GM10266 (cell line): ENCODE results near the gene HOXA3.

Source experiments
- DNase-seq: peaks from one replicate; pipeline ENCODE4 v3.0.0; 2012; ENCODE audit errors: extremely low spot score
- TF ChIP-seq, protein P1 (sequence below): IDR thresholded peaks from 2 replicates; pipeline ENCODE4 v1.5.1; 2012; ENCODE audit warnings: mild to moderate bottlenecking, low read depth; ENCODE audit not compliant: control insufficient read depth, insufficient read depth; ENCODE audit errors: missing control alignments

Gene HOXA3

DNA sequence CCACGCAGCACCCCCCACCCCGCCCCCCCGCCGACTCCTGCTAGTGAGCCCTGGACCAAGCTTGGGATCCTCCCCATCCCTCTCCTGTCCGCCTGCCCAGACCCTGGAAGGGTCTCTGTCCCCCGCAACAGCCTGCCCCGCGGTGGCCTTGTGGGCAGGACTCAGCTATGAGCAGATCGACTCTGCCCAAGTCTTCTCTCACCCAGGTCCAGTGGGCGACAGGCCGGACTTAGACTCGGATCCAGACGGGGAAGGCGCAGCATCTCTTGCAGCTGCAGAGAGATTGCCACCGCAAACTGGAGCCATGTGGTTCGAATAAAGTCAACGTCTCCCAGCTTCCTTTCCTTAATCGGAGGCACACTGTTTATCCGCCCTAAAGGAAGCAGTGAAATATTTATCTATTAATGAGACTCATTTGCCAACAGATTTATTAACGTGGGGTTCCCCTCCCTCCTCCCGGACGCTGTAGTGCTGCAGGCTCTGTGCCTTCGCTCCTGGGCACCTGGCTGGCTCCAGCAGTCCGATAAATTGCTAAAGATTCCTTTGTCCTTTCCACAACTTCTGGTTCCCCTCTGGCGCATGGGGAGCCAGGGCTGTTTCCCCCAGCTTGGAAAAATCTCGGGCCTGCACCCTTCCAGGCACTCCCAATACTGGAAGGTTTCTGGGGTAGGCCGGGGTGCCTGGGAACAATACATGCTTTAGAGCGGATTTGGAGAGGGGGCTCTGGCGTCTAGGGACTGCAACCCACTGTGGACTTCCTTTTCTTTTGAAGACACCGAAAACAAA is 4.7 kb upstream of the HOXA3 start:
- TF ChIP-seq, protein P1, sequence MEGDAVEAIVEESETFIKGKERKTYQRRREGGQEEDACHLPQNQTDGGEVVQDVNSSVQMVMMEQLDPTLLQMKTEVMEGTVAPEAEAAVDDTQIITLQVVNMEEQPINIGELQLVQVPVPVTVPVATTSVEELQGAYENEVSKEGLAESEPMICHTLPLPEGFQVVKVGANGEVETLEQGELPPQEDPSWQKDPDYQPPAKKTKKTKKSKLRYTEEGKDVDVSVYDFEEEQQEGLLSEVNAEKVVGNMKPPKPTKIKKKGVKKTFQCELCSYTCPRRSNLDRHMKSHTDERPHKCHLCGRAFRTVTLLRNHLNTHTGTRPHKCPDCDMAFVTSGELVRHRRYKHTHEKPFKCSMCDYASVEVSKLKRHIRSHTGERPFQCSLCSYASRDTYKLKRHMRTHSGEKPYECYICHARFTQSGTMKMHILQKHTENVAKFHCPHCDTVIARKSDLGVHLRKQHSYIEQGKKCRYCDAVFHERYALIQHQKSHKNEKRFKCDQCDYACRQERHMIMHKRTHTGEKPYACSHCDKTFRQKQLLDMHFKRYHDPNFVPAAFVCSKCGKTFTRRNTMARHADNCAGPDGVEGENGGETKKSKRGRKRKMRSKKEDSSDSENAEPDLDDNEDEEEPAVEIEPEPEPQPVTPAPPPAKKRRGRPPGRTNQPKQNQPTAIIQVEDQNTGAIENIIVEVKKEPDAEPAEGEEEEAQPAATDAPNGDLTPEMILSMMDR: no peak
- no peak for DNase-seq

DNA sequence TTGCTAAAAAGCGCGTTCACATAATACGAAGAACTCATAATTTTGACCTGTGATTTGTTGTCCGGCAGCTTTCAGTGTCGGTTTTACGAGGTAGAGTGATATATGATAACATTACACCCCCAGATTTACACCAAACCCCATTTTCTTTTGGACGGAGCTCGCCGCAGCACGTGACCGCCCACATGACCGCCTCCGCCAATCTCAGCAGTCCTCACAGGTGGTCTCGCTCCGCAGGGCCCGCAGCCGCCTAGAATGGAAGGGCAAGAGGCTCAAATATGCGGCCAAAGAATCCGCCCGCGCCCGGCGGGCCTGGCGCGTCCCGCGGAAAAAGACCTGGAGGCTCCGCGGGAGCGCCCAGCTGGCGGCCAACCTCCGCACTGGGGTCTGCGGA is 4.1 kb upstream of the HOXA3 start, which contains the start of gene HOXA7:
Gene HOXA7 (minus strand): TSS at position 168 of the 391 bp plus-strand sequence. CDS start 130 bp downstream, at position 38.
- TF ChIP-seq, protein P1: no peak
- no peak for DNase-seq

DNA sequence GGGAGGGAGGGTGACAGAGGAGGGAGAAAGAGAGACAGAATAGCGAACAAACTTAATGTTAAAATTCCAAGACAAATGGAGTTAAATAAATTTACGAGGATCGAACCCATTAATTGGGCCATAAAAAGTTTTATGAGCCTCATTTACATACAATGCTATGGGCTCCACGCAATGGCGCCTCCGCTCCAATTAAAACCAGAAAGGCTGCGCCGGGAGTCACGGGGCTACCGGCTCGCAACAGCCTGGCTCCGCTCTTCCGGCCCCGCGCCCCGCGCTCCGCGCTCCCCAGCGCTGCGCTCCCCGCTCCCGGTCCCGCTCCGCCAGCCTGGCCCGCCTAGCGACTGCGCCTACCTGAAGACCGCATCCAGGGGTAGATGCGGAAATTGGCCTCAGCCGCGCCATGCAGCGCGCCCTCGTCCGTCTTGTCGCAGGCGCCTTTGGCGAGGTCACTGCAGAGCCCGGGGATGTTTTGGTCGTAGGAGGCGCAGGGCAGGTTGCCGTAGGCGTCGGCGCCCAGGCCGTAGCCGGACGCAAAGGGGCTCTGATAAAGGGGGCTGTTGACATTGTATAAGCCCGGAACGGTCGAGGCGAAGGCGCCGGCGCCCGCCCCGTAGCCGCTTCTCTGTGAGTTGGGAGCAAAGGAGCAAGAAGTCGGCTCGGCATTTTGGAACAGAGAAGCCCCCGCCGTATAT is 3.6 kb upstream of the HOXA3 start:
- TF ChIP-seq, protein P1: no peak

DNA sequence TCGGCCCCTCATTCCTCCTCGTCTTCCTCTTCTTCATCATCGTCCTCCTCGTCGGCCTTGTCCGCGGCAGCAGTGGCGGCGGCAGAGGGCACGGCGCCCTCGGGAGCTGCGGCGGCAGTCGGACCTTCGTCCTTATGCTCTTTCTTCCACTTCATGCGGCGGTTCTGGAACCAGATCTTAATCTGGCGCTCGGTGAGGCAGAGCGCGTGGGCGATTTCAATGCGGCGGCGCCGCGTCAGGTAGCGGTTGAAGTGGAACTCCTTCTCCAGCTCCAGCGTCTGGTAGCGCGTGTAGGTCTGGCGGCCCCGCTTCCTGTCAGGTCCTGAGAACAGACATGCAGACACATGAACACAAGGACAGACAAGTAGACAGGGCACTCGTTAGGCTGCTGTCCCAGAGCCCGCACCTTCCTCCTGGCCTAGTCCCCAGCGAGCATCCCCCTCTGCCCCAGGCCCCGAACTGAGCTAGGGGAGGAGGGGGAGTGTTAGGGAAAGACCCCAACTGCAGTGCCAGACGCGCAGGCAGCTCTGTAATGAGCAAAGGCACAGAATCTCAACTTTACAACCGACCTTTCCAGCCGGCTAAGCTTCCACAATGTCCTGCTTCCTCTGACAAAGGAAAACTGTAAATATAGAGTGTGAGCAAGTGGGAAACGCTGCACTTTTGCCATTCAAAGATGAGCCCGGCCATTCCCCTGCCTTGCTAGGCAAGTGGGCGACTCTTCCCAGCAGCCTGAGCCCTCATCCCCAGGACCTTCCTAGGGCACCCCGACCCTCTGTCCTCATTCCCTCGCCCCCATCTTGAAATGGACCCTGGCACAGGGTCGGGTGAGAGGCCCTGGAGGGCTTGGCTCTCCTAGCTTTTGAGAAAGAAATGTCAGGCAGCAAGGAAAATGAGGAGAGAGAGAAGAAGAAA is 2.8 kb upstream of the HOXA3 start:
- DNase-seq: no peak
- TF ChIP-seq, protein P1: no peak

More for the DNA sequence above, 3.6 kb upstream of the HOXA3 start:
- no peak for DNase-seq

DNA sequence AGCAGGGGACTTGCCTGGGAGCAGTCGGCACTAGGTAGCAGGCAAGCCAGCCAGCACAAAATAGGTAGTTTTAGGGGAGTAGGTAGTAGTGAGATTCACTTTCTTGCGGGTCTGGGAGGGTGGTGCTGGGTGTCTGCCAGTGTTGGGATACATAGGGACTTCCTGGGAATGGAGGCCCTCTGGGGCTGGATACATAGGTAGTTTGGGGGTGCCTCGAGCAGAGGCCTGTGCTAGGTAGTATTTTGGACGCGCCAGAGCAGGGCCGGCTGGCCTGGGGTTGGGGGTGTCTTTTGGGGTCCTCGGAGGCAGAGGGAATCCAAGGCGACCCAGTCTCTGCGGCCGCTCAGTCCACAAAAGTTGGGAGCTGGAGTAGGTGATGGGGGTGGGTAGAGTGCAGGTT is 2.0 kb upstream of the HOXA3 start:
- DNase-seq: no peak
- TF ChIP-seq, protein P1: no peak

DNA sequence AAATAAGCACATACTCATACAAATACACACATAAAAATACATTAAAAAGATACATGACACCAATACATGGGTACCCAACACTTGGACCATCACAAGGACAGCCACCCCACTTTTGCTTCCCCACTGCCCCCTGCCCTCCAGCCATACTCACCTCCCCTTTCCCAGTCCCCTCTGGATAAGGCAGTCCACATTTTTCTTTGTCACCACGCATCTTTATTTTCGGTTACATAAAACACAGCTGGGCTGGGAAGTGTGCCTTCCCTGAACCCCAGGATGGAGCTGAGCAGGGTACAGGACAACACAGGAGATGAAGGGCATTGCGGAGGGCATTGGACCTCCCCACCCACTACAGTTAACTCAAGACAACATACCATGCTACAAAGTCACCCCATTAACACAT is 1.1 kb upstream of the HOXA3 start:
- DNase-seq: no peak
- TF ChIP-seq, protein P1: no peak
